GM19452 (cell line): Measurements from ENCODE around the gene ABCC1.
"Not testable (repeated sequence)": the region's sequence is repeated elsewhere in the genome, so short reads cannot be mapped to it uniquely, and the experiment has no call there.

ENCODE experiments used
- ATAC-seq: cut with Tn5 transposase; IDR thresholded peaks from one replicate; pipeline ENCODE4 v1.9.1; 2021; ENCODE audit not compliant: unreplicated experiment

Gene ABCC1

GRCh38 chr16:16104804-16105141 is 155.4 kb downstream of the ABCC1 start:
- not testable (repeated sequence) for ATAC-seq

GRCh38 chr16:16105646-16106045 is 156.2 kb downstream of the ABCC1 start:
- ATAC-seq: no peak

GRCh38 chr16:16106466-16106865 is 157.1 kb downstream of the ABCC1 start:
- no peak for ATAC-seq

- no peak for ATAC-seq
Measured at GRCh38 chr16:16107839-16108238, 158.4 kb downstream of the ABCC1 start.

GRCh38 chr16:16108759-16109158 is 159.3 kb downstream of the ABCC1 start:
- ATAC-seq: no peak

- no peak for ATAC-seq
Measured at GRCh38 chr16:16109453-16110110, 160.2 kb downstream of the ABCC1 start.

- ATAC-seq: no peak
Measured at GRCh38 chr16:16110111-16110490, 160.7 kb downstream of the ABCC1 start.

GRCh38 chr16:16111639-16112038 is 162.2 kb downstream of the ABCC1 start:
- ATAC-seq: no peak

- no peak for ATAC-seq
Measured at GRCh38 chr16:16112450-16113053, 163.1 kb downstream of the ABCC1 start.

- no peak for ATAC-seq
Measured at GRCh38 chr16:16113076-16113475, 163.7 kb downstream of the ABCC1 start.

GRCh38 chr16:16116841-16117240 is 167.4 kb downstream of the ABCC1 start:
- no peak for ATAC-seq

- ATAC-seq: no peak
Measured at GRCh38 chr16:16118337-16118736, 168.9 kb downstream of the ABCC1 start.

GRCh38 chr16:16120044-16120381 is 170.6 kb downstream of the ABCC1 start:
- no peak for ATAC-seq

- no peak for ATAC-seq
Measured at GRCh38 chr16:16120382-16121184, 171.2 kb downstream of the ABCC1 start.

- ATAC-seq: no peak
Measured at GRCh38 chr16:16121185-16121727, 171.8 kb downstream of the ABCC1 start.

- ATAC-seq: no peak
Measured at GRCh38 chr16:16122264-16122663, 172.8 kb downstream of the ABCC1 start.

GRCh38 chr16:16124438-16124837 is 175.0 kb downstream of the ABCC1 start:
- ATAC-seq: no peak

GRCh38 chr16:16124974-16125373 is 175.6 kb downstream of the ABCC1 start:
- ATAC-seq: no peak

- no peak for ATAC-seq
Measured at GRCh38 chr16:16126896-16127295, 177.5 kb downstream of the ABCC1 start.

- ATAC-seq: no peak
Measured at GRCh38 chr16:16127469-16128116, 178.2 kb downstream of the ABCC1 start.

- ATAC-seq: no peak
Measured at GRCh38 chr16:16131204-16131603, 181.8 kb downstream of the ABCC1 start.

GRCh38 chr16:16131659-16132058 is 182.2 kb downstream of the ABCC1 start:
- ATAC-seq: no peak
